K562 (cell line): Measurements from ENCODE around the gene DYNC1I1. TPM values are rescaled to one million over a fixed set of nuclear protein-coding genes. Genes with fewer than 3 reads are reported as not detected.

Experiments used
- ATAC-seq: fragments of 200-7000 bp; cut with Tn5 transposase; 3 replicates; pipeline ENCODE4 v1.9.1; 2020; ENCODE audit warnings: moderate library complexity
- BruUV-seq: library from RNA; stranded (reverse); fragments of 400-500 nt; replicated peaks from 2 replicates; lab custom pipeline; 2021; lab: Mats Ljungman, UMichigan
- CTCF ChIA-PET: fragments of 300-600 bp; formaldehyde crosslinking; extraction: SDS; loops from one replicate; lab custom pipeline; 2021; ENCODE audit warnings: low intra/inter-chr PET ratio; lab: Yijun Ruan, JAX
- POLR2A ChIA-PET: fragments of 300-600, 350-650 bp; sonication (Branson Sonifier 250); formaldehyde crosslinking; extraction: SDS; loops from one replicate; lab custom pipeline; 2021; ENCODE audit warnings: antibody characterized with exemption, inconsistent platforms; lab: Yijun Ruan, JAX
- DNase-seq, 4 experiments: peaks; one replicate each; pipeline versions ENCODE4 v3.0.0 to v3.0.0-alpha.2; 2011 to 2018; ENCODE audit warnings: low spot score in 3 of 4, mixed read lengths in 3 of 4; ENCODE audit errors: extremely low read depth in 1 of 4
- FAIRE-seq: peaks from 2 replicates; lab custom pipeline; 2011; peaks lifted over from hg19 to GRCh38; lab: Jason Lieb, UNC
- H2AFZ ChIP-seq: 2 replicates; pipeline ENCODE4 v1.6.0; 2011; ENCODE audit warnings: low read depth, low read length, control low read depth, inconsistent platforms
- H3K27ac ChIP-seq: fragments of 200-600 bp; 3 replicates; pipeline ENCODE4 v1.8.0; 2011; ENCODE audit warnings: low read depth, mild to moderate bottlenecking, control low read depth, inconsistent platforms, low read length, moderate library complexity, mixed read lengths; ENCODE audit errors: extremely low read depth
- H3K27me3 ChIP-seq, 2 experiments: fragments of 300-600 bp in 1 of 2; 2 replicates in 1 of 2; 3 replicates in 1 of 2; pipeline versions ENCODE4 v1.6.0 to v1.8.0; 2011; ENCODE audit warnings: inconsistent platforms in 2 of 2, low read length in 2 of 2, mild to moderate bottlenecking in 1 of 2, mixed read lengths in 1 of 2, moderate library complexity in 1 of 2; ENCODE audit not compliant: control insufficient read depth in 2 of 2, insufficient read depth in 2 of 2
- H3K36me3 ChIP-seq: fragments of 300-600 bp; 3 replicates; pipeline ENCODE4 v1.8.0; 2011; ENCODE audit warnings: mild to moderate bottlenecking, low read length, inconsistent platforms; ENCODE audit not compliant: control insufficient read depth, insufficient read depth
- H3K4me1 ChIP-seq, 2 experiments: fragments of 200-600 bp in 1 of 2; replicated peaks in 1 of 2; 2 replicates in 1 of 2; 3 replicates in 1 of 2; pipeline versions ENCODE4 v1.5.1 to v1.8.0; 2011; ENCODE audit warnings: inconsistent platforms in 2 of 2, low read length in 2 of 2, mild to moderate bottlenecking in 1 of 2, mixed read lengths in 1 of 2, moderate library complexity in 1 of 2; ENCODE audit not compliant: control insufficient read depth in 2 of 2, insufficient read depth in 2 of 2
- H3K4me2 ChIP-seq: 2 replicates; pipeline ENCODE4 v1.6.1; 2011; ENCODE audit warnings: low read length, control low read depth, inconsistent platforms, mixed read lengths; ENCODE audit not compliant: insufficient read depth
- H3K4me3 ChIP-seq: fragments of 200-600 bp; sonication (generic), shearing (Covaris generic); 2 replicates; pipeline ENCODE4 v1.5.1; 2016; ENCODE audit warnings: control low read depth, inconsistent platforms
- H3K79me2 ChIP-seq: fragments of 200-600 bp; 3 replicates; pipeline ENCODE4 v1.8.0; 2011; ENCODE audit warnings: low read length, inconsistent platforms; ENCODE audit not compliant: control insufficient read depth, insufficient read depth
- H3K9ac ChIP-seq, 2 experiments: 2 replicates each; pipeline versions ENCODE4 v1.6.0 to v1.6.1; 2011; ENCODE audit warnings: low read depth in 2 of 2, low read length in 2 of 2, control low read depth in 1 of 2, inconsistent platforms in 1 of 2, mild to moderate bottlenecking in 1 of 2, mixed read lengths in 1 of 2; ENCODE audit not compliant: insufficient read depth in 1 of 2
- H3K9me1 ChIP-seq: one replicate; pipeline ENCODE4 v1.6.0; 2011; ENCODE audit warnings: inconsistent platforms, mild to moderate bottlenecking, low read length, moderate library complexity; ENCODE audit not compliant: control insufficient read depth, insufficient read depth
- H3K9me3 ChIP-seq: replicated peaks from 2 replicates; pipeline ENCODE4 v1.5.1; 2011; ENCODE audit warnings: low read depth, low read length, inconsistent platforms; ENCODE audit not compliant: control insufficient read depth, insufficient read depth
- H4K20me1 ChIP-seq: replicated peaks from 2 replicates; pipeline ENCODE4 v1.6.1; 2011; ENCODE audit warnings: low read length, inconsistent platforms, mixed read lengths; ENCODE audit not compliant: control insufficient read depth, insufficient read depth
- CBFB ChIP-seq: sonication (generic); formaldehyde crosslinking; IDR thresholded peaks from 2 replicates; pipeline ENCODE4 v1.4.0; 2020; ENCODE audit warnings: mild to moderate bottlenecking, missing genetic modification reagents
- CCNT2 ChIP-seq: IDR thresholded peaks from 2 replicates; pipeline ENCODE4 v1.6.1; 2011; ENCODE audit warnings: borderline replicate concordance, low read depth, mild to moderate bottlenecking, moderate library complexity, mixed read lengths, low read length; ENCODE audit not compliant: insufficient read length; ENCODE audit errors: extremely low read depth
- EZH2 ChIP-seq: IDR thresholded peaks from 2 replicates; pipeline ENCODE4 v1.6.1; 2012; ENCODE audit warnings: low read depth, mild to moderate bottlenecking, inconsistent platforms, low read length, borderline replicate concordance
- GTF2F1 ChIP-seq: IDR thresholded peaks from 2 replicates; pipeline ENCODE4 v1.6.1; 2011; ENCODE audit warnings: low read depth, low read length, improper control_type of control experiment
- HSF4 ChIP-seq: fragments of 250-450 bp; sonication (Bioruptor Pico); IDR thresholded peaks from 2 replicates; pipeline ENCODE4 v2.1.2; 2022; ENCODE audit warnings: mild to moderate bottlenecking, moderate library complexity, borderline replicate concordance
- JUNB ChIP-seq: fragments of 450-650 bp; formaldehyde crosslinking; conservative IDR thresholded peaks from 2 replicates; pipeline ENCODE4 v1.4.0; 2020; ENCODE audit warnings: mild to moderate bottlenecking
- RBFOX2 ChIP-seq: fragments of 200-400 bp; formaldehyde crosslinking; IDR thresholded peaks from 2 replicates; pipeline ENCODE4 v1.6.1; 2017; ENCODE audit warnings: low read depth, mild to moderate bottlenecking, low read length, moderate library complexity
- ZKSCAN3 ChIP-seq: fragments of 250-450 bp; sonication (Bioruptor Pico); IDR thresholded peaks from 2 replicates; pipeline ENCODE4 v1.4.0; 2020
- ZNF12 ChIP-seq: sonication (generic); formaldehyde crosslinking; IDR thresholded peaks from 2 replicates; pipeline ENCODE4 v1.4.0; 2020; ENCODE audit warnings: mild to moderate bottlenecking, missing genetic modification reagents
- ZNF3 ChIP-seq: fragments of 250-450 bp; sonication (Bioruptor Pico); IDR thresholded peaks from 2 replicates; pipeline ENCODE4 v1.5.0; 2021; ENCODE audit warnings: mild to moderate bottlenecking, moderate library complexity
- ZNF311 ChIP-seq: fragments of 250-450 bp; sonication (Bioruptor Pico); IDR thresholded peaks from 2 replicates; pipeline ENCODE4 v1.4.0; 2020; ENCODE audit warnings: mild to moderate bottlenecking, moderate library complexity
- ZNF436 ChIP-seq: fragments of 250-450, 450-650 bp; sonication (Bioruptor Pico); formaldehyde crosslinking; IDR thresholded peaks from 2 replicates; pipeline ENCODE4 v1.7.0; 2020; ENCODE audit warnings: mild to moderate bottlenecking
- ZNF644 ChIP-seq: fragments of 200-800 bp; sonication (Bioruptor generic); IDR thresholded peaks from 2 replicates; pipeline ENCODE4 v1.6.1; 2016; ENCODE audit warnings: low read depth, missing genetic modification characterization, missing compliant biosample characterization
- ZNF780A ChIP-seq: fragments of 250-450 bp; sonication (Bioruptor Pico); IDR thresholded peaks from 2 replicates; pipeline ENCODE4 v1.5.0; 2021; ENCODE audit warnings: mild to moderate bottlenecking
- WGBS: fragments of 100-300 bp; shearing (Covaris generic); methylation state at CpG from one replicate; pipeline ENCODE4 v1.1.6; 2016; ENCODE audit warnings: low coverage, mixed read lengths; ENCODE audit not compliant: insufficient coverage; ENCODE audit errors: missing lambda C conversion rate; 5-methylcytosine and 5-hydroxymethylcytosine counted together
- in situ Hi-C: fragments of 300-500 bp; cut with MboI; formaldehyde crosslinking; loops from 4 replicates; pipeline ENCODE4 v1.15.0; 2018; ENCODE audit warnings: inconsistent platforms, mixed read lengths
- intact Hi-C: fragments of 100-400 bp; cut with micrococcal nuclease; formaldehyde crosslinking; loops from 2 replicates; pipeline ENCODE4 v1.14.2; 2022
- polyA plus RNA-seq, 8 experiments: library from polyadenylated mRNA; depleted of rRNA in 4 of 8; stranded (reverse) in 5 of 8; unstranded in 3 of 8; fragments of >200 nt; fragmentation: Nextera tagmentation in 2 of 8; fragmentation: Illumina TruSeq in 1 of 8; extraction: Ambion mirVana in 2 of 8; extraction: Trizol in 1 of 8; gene quantifications; 2 replicates each; pipeline versions ENCODE4 v1.2.1 to v1.2.3, GENCODE V29; 2011 to 2014; ENCODE audit warnings: inconsistent platforms in 1 of 8, missing spikeins in 1 of 8
- total RNA-seq, 7 experiments: library from RNA; depleted of rRNA in 6 of 7; stranded (reverse); fragments of >200 nt in 6 of 7; fragmentation: Illumina TruSeq in 2 of 7; extraction: Trizol in 2 of 7; gene quantifications; 2 replicates each; pipeline versions ENCODE4 v1.2.1 to v1.2.3, GENCODE V29; 2011 to 2021; ENCODE audit warnings: low replicate concordance in 1 of 7
- TF ChIP-seq, protein P1 (sequence below): fragments of 450-650 bp; formaldehyde crosslinking; IDR thresholded peaks from 2 replicates; pipeline ENCODE4 v1.4.0; 2020; ENCODE audit warnings: mild to moderate bottlenecking, moderate library complexity
- TF ChIP-seq, protein P2 (sequence below), 3 experiments: fragments of 200-800 bp in 1 of 3; fragments of 250-450 bp in 1 of 3; fragments of 450-650 bp in 1 of 3; sonication (Bioruptor Pico) in 1 of 3; sonication (Bioruptor generic) in 1 of 3; formaldehyde crosslinking in 1 of 3; IDR thresholded peaks; 2 replicates each; pipeline versions ENCODE4 v1.6.1 to v1.8.0; 2016 to 2022; ENCODE audit warnings: mild to moderate bottlenecking in 2 of 3, missing genetic modification characterization in 2 of 3, missing compliant biosample characterization in 1 of 3, moderate library complexity in 1 of 3
- TF ChIP-seq, protein P3 (sequence below): sonication (generic); formaldehyde crosslinking; IDR thresholded peaks from 2 replicates; pipeline ENCODE4 v1.8.0; 2022; ENCODE audit warnings: mild to moderate bottlenecking, missing genetic modification reagents, borderline replicate concordance

DYNC1I1 gene
- total and polyA plus RNA-seq, 9 of the 15 experiments (the other 6 are each of a cell fraction or from before 2014, with no cell fraction given) = 0.22 to 1.5 (median 0.44) TPM

DNA sequence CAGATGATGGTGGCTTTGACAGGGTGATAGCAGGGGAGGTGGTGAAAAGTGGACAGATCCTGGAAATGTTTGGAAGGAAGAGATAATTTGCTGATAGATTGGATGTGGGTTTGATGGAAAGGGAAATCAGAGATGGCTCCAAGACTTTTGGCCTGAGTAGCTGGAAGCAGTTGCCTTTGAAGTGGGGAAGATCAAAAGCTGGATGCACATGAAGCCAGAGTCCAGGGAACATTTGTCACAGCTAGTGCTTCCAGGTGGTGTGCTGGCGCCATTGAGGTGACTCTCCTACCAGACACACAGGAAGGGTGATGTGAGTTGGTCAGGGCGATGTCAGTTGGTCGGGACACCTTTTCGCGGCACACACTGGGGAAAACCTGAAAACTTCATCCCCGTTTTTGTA is 15.9 kb downstream of the DYNC1I1 start:
- H3K36me3 ChIP-seq = no peaks in the 10 kb centered on the region
- DNase-seq (no peak), FAIRE-seq (no peak), ATAC-seq (no peak)
- H3K9me1 ChIP-seq = no peaks in the 10 kb centered on the region
- in situ Hi-C loops = no loop called here
- H3K27me3 ChIP-seq = no peaks in the 10 kb centered on the region; a peak in 1 of 5 replicates
- no peak overlapping the region for H2AFZ ChIP-seq
- BruUV-seq = no TSS peak
- CTCF ChIA-PET = no interaction called here
- no peak overlapping the region for H3K27ac ChIP-seq
- 2% methylated on average over 6 of the region's 6 CpGs for WGBS
- H3K4me3 ChIP-seq = no peak overlapping the region
- H3K4me2 ChIP-seq = no peak overlapping the region
- H4K20me1 ChIP-seq = no peaks in the 10 kb centered on the region
- no peak overlapping the region for H3K9ac ChIP-seq
- intact Hi-C loops = no loop called here
- H3K79me2 ChIP-seq = no peaks in the 10 kb centered on the region
- H3K4me1 ChIP-seq = no peaks in the 10 kb centered on the region
- no peaks in the 10 kb centered on the region for H3K9me3 ChIP-seq
- POLR2A ChIA-PET = interaction anchor here (0.8 to 2.2 kb wide), 3 partner anchors 9 to 28 kb away, joined by 3 to 5 read pairs (median 3); partner anchors contain the start of gene DYNC1I1
- TF ChIP-seq CCNT2 = no peak
- no peak for TF ChIP-seq CBFB (CRISPR knock-in tag)
- no peak for TF ChIP-seq ZNF780A (CRISPR knock-in tag)
- no peak for TF ChIP-seq ZNF3
- no peak for TF ChIP-seq ZNF311 (CRISPR knock-in tag)
- no peak for TF ChIP-seq JUNB (CRISPR knock-in tag)
- no peak for TF ChIP-seq ZNF644 (tag)
- TF ChIP-seq, protein P1, sequence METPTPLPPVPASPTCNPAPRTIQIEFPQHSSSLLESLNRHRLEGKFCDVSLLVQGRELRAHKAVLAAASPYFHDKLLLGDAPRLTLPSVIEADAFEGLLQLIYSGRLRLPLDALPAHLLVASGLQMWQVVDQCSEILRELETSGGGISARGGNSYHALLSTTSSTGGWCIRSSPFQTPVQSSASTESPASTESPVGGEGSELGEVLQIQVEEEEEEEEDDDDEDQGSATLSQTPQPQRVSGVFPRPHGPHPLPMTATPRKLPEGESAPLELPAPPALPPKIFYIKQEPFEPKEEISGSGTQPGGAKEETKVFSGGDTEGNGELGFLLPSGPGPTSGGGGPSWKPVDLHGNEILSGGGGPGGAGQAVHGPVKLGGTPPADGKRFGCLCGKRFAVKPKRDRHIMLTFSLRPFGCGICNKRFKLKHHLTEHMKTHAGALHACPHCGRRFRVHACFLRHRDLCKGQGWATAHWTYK (CRISPR knock-in tag) = no peak
- TF ChIP-seq GTF2F1 = no peak
- TF ChIP-seq ZKSCAN3 (CRISPR knock-in tag) = no peak
- TF ChIP-seq RBFOX2 = no peak
- TF ChIP-seq, protein P2, sequence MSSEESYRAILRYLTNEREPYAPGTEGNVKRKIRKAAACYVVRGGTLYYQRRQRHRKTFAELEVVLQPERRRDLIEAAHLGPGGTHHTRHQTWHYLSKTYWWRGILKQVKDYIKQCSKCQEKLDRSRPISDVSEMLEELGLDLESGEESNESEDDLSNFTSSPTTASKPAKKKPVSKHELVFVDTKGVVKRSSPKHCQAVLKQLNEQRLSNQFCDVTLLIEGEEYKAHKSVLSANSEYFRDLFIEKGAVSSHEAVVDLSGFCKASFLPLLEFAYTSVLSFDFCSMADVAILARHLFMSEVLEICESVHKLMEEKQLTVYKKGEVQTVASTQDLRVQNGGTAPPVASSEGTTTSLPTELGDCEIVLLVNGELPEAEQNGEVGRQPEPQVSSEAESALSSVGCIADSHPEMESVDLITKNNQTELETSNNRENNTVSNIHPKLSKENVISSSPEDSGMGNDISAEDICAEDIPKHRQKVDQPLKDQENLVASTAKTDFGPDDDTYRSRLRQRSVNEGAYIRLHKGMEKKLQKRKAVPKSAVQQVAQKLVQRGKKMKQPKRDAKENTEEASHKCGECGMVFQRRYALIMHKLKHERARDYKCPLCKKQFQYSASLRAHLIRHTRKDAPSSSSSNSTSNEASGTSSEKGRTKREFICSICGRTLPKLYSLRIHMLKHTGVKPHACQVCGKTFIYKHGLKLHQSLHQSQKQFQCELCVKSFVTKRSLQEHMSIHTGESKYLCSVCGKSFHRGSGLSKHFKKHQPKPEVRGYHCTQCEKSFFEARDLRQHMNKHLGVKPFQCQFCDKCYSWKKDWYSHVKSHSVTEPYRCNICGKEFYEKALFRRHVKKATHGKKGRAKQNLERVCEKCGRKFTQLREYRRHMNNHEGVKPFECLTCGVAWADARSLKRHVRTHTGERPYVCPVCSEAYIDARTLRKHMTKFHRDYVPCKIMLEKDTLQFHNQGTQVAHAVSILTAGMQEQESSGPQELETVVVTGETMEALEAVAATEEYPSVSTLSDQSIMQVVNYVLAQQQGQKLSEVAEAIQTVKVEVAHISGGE (CRISPR knock-in tag; IDR thresholded peaks at IDR 0.05) = no peak
- TF ChIP-seq, protein P3, sequence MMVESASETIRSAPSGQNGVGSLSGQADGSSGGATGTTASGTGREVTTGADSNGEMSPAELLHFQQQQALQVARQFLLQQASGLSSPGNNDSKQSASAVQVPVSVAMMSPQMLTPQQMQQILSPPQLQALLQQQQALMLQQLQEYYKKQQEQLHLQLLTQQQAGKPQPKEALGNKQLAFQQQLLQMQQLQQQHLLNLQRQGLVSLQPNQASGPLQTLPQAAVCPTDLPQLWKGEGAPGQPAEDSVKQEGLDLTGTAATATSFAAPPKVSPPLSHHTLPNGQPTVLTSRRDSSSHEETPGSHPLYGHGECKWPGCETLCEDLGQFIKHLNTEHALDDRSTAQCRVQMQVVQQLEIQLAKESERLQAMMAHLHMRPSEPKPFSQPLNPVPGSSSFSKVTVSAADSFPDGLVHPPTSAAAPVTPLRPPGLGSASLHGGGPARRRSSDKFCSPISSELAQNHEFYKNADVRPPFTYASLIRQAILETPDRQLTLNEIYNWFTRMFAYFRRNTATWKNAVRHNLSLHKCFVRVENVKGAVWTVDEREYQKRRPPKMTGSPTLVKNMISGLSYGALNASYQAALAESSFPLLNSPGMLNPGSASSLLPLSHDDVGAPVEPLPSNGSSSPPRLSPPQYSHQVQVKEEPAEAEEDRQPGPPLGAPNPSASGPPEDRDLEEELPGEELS = no peak
- no peak for TF ChIP-seq EZH2
- TF ChIP-seq HSF4 (CRISPR knock-in tag) = no peak
- no peak for TF ChIP-seq ZNF12 (CRISPR knock-in tag)
- no peak for TF ChIP-seq ZNF436 (CRISPR knock-in tag)
